Left lung (tissue), 10 donors: ENCODE data around the gene FBXO41. TPM values are rescaled to one million over a fixed set of nuclear protein-coding genes. Genes with fewer than 3 reads are reported as not detected.

ENCODE experiments used
- ATAC-seq: fragments of 200-7000 bp; cut with Tn5 transposase; one replicate; pipeline ENCODE4 v1.9.1; 2020; ENCODE audit warnings: moderate library complexity
- DNase-seq, 4 donors: peaks; one replicate each; pipeline ENCODE4 v3.0.0-alpha.2; 2013 to 2020
- H3K27ac ChIP-seq, 2 donors: fragments of 200-600 bp; sonication (generic) in 1 of 2; one replicate each; pipeline versions ENCODE4 v1.5.0 to v1.8.0; 2020 to 2021
- H3K27me3 ChIP-seq, 2 donors: fragments of 200-600 bp; sonication (generic) in 1 of 2; one replicate each; pipeline versions ENCODE4 v1.5.0 to v1.8.0; 2020 to 2021
- H3K36me3 ChIP-seq, 2 donors: fragments of 200-600 bp; sonication (generic) in 1 of 2; one replicate each; pipeline versions ENCODE4 v1.5.0 to v1.8.0; 2020 to 2021
- H3K4me1 ChIP-seq, 2 donors: fragments of 200-600 bp; one replicate each; pipeline ENCODE4 v1.8.0; 2021
- H3K4me3 ChIP-seq, 2 donors: fragments of 200-600 bp; sonication (generic) in 1 of 2; one replicate each; pipeline versions ENCODE4 v1.5.0 to v1.8.0; 2020 to 2021; ENCODE audit warnings: mild to moderate bottlenecking in 1 of 2
- H3K9me3 ChIP-seq, 2 donors: fragments of 200-600 bp; sonication (generic) in 1 of 2; one replicate each; pipeline versions ENCODE4 v1.5.0 to v1.8.0; 2020 to 2021
- CTCF ChIP-seq, 2 donors: fragments of 200-600 bp; sonication (generic) in 1 of 2; IDR thresholded peaks; one replicate each; pipeline versions ENCODE4 v1.5.0 to v1.8.0; 2021; ENCODE audit warnings: antibody characterized with exemption in 2 of 2
- intact Hi-C, 2 donors: fragments of 100-400 bp; cut with DNase I; formaldehyde crosslinking; loops; one replicate each; pipeline versions ENCODE4 v1.11.2 to v1.14.2; 2022
- polyA plus RNA-seq, 6 donors: library from polyadenylated mRNA; unstranded; fragments of 120-200 nt; gene quantifications; one replicate each; pipeline ENCODE4 v1.2.1, GENCODE V29; 2013; ENCODE audit not compliant: insufficient read length in 6 of 6
- total RNA-seq, 2 donors: library from RNA; stranded (reverse); fragmentation: NEBNext Ultra II Directional; extraction: Animal tissue kit (Norgen Biotek cat#: 25700); gene quantifications; one replicate each; pipeline ENCODE4 v1.2.1, GENCODE V29; 2021
- donor health status: DM: no; HTN: yes; CAD: no.
- donor health status: DM: no; HTN: no; CAD: no.

The FBXO41 gene
- total and polyA plus RNA-seq, 8 donors, result 1.4 to 3.5 (median 1.9) TPM

GRCh38 chr2:73232403-73233153, 51.7 kb downstream of the FBXO41 start:
- Histone ChIP-seq H3K4me1 (peaks cover 26 to 35% of the 10 kb centered on the region in 2 donors), H3K4me3 (peak overlapping the region; percentile 66 to 74), H3K9me3 (no peaks in the 10 kb centered on the region), H3K36me3 (peaks cover 0 to 24% of the 10 kb centered on the region in 2 donors), H3K27me3 (no peaks in the 10 kb centered on the region), H3K27ac (peak overlapping the region in 1 of 2 donors; percentile 93)
- TF ChIP-seq CTCF (IDR thresholded peaks at IDR 0.05), result no peak
- intact Hi-C loops, result no loop called here
- DNase-seq, result no peak
- ATAC-seq, result no peak

GRCh38 chr2:73228631-73229030, 55.6 kb downstream of the FBXO41 start:
- DNase-seq (no peak), ATAC-seq (no peak)
- peaks cover 0 to 55% of the 10 kb centered on the region in 2 donors for H3K36me3 ChIP-seq
- H3K27me3 ChIP-seq, result no peaks in the 10 kb centered on the region
- no peak for TF ChIP-seq CTCF (IDR thresholded peaks at IDR 0.05)
- peaks cover 6 to 17% of the 10 kb centered on the region in 2 donors for H3K4me1 ChIP-seq
- no peak overlapping the region for H3K27ac ChIP-seq
- no peaks in the 10 kb centered on the region for H3K9me3 ChIP-seq
- no peak overlapping the region for H3K4me3 ChIP-seq
- intact Hi-C loops, result no loop called here

DNA sequence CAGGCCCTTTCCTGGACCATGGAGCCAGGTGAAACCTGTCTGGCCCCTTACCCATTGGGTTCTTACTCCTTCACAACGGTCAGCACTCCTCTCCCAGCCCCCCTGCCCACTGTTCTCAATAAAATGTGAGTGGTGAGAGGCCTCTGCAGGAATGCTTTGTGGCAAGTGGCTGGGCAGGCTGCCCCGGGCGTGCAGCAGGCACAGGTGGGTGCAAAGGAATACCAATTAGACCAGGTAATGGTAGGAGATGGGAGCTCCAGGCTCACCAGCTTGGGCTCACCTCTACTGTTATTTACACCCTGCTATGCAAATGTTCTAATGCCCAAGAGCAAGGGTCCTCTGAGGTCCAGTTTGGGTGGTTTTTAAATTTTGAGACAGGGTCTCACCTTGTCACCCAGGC, 57.2 kb downstream of the FBXO41 start:
- no peak for DNase-seq
- TF ChIP-seq CTCF (IDR thresholded peaks at IDR 0.05), result no peak
- Histone ChIP-seq H3K4me1 (peaks cover under 1 to 11% of the 10 kb centered on the region in 2 donors), H3K36me3 (peaks cover 0 to 71% of the 10 kb centered on the region in 2 donors), H3K27me3 (no peaks in the 10 kb centered on the region), H3K9me3 (no peaks in the 10 kb centered on the region), H3K4me3 (no peak overlapping the region), H3K27ac (no peak overlapping the region)
- intact Hi-C loops, result no loop called here
- ATAC-seq, result no peak

DNA sequence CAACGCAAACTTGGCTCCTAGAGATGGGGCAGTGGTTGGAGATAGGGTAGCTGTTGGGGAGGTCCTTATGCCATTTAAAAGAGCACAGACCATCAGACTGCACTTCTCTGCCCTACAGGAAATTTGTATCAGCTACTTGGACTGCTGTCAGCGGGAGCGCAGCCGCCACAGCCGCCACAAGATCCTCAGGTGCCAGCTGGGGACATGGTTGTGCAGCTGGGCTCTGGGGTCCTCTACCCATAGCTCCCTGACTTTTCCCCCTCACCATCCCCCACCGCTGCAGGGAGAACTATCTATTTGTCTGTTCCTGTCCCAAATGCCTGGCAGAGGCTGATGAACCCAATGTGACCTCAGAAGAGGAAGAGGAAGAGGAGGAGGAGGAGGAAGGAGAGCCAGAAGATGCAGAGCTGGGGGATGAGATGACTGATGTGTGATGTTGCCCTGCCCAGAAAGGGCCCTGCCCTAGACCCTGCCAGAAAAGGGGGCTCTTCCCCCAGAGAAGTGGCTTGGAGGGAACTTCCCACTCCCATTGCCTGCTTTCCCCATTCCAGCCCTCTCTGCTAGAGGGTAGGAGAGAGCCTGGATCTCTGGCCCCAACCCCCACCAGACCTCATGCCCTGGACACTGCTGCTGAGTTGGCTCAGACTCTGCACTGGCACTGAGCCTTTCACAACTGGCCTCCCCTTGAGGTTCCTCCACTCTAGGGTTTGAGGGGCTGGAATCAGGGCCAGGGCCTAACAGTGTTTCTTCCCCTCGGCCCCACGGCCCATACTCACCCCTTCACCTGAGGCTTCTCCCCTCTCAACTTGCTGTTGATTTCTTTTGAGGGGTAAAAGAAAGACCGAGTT, 58.5 kb downstream of the FBXO41 start:
- peaks cover 0 to 11% of the 10 kb centered on the region in 2 donors for H3K4me1 ChIP-seq
- H3K27me3 ChIP-seq, result no peaks in the 10 kb centered on the region
- no peak for TF ChIP-seq CTCF (IDR thresholded peaks at IDR 0.05)
- no peaks in the 10 kb centered on the region for H3K9me3 ChIP-seq
- peaks cover 0 to 84% of the 10 kb centered on the region in 2 donors for H3K36me3 ChIP-seq
- no peak for DNase-seq
- H3K4me3 ChIP-seq, result no peak overlapping the region
- H3K27ac ChIP-seq, result no peak overlapping the region
- ATAC-seq, result peak; percentile 22
- intact Hi-C loops, result no loop called here

GRCh38 chr2:73223821-73224220, 60.5 kb downstream of the FBXO41 start:
- intact Hi-C loops, result no loop called here
- H3K9me3 ChIP-seq, result no peaks in the 10 kb centered on the region
- peaks cover 0 to 87% of the 10 kb centered on the region in 2 donors for H3K36me3 ChIP-seq
- no peak overlapping the region for H3K27ac ChIP-seq
- H3K4me3 ChIP-seq, result no peak overlapping the region
- H3K4me1 ChIP-seq, result peaks cover 0 to 11% of the 10 kb centered on the region in 2 donors
- TF ChIP-seq CTCF (IDR thresholded peaks at IDR 0.05), result no peak
- H3K27me3 ChIP-seq, result no peaks in the 10 kb centered on the region
- ATAC-seq (no peak), DNase-seq (no peak)
